CD4-positive, alpha-beta T cell treated with Interleukin-2 at 100 ng/mL for 4 hours (primary cell): ENCODE results near the gene TMUB1.
A peak's percentile ranks its signal among the peaks of the same experiment; 100 is the strongest.

Source experiments
- DNase-seq: peaks from one replicate; pipeline ENCODE4 v3.0.0-alpha.2; 2020; ENCODE audit warnings: low spot score

TMUB1 gene

DNA sequence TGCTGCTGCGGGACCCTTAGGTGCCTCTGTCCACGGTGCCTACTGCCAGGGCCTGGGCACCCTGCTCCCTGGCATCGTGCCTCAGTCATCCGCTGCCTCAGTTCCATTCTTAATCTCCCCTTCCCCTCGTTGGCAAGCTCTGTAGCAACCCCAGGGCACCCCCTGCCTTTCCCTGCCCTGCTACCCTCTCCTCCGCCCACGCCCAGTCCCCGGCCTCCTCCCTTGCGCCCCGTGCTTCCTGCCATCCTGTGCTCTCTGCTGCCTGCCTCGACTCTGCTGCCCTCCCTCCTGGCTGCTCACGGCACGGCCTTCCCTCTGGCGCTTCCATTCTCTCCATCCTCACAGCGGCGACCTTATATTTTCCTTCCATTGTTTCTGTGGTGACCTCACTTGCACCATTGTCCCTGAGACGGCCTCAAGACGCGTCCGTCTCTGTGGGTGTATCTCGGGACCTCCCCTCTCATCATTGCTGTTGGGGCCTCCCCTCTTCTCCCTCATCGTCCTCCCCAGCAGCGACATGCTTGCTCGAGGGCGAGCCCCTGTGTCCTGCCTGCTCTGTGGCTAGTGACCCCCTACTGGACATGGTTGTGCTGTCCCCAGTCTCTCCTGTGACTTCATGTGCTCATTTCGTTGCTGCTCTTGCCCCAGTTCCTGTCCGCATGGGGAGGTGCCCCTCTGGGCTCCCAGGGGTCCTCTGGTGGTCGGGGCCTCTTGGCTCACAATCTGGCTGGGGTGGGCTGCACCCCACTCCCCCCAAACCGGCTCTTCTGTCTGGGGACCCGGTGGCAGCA, 38.3 kb upstream of the TMUB1 start:
- no peak for DNase-seq

DNA sequence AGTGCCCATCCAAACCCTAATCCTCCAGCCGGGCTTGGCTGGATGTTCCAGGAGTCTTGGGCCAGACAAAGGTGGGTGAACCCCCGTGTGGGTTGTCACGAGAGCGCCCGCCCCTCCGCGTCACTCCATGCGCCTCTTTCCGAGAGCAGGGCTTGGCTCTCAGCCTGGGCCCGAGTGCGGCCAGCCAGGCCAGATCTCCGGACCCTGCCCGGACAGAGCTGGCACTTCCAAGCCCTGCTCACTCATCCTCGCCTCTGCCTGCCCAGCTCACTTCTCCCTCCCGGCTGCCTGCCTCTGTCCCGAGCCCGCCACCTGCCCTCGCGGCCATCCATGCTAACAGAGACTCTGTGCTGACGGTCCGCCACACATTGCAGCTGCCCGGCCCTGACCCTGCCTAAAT, 37.6 kb upstream of the TMUB1 start:
- no peak for DNase-seq

GRCh38 chr7:151119902-151120301, 36.6 kb upstream of the TMUB1 start:
- no peak for DNase-seq

GRCh38 chr7:151119055-151119415, 35.7 kb upstream of the TMUB1 start:
- DNase-seq = no peak

- DNase-seq = no peak
Measured at GRCh38 chr7:151118108-151119054, 35.1 kb upstream of the TMUB1 start.

DNA sequence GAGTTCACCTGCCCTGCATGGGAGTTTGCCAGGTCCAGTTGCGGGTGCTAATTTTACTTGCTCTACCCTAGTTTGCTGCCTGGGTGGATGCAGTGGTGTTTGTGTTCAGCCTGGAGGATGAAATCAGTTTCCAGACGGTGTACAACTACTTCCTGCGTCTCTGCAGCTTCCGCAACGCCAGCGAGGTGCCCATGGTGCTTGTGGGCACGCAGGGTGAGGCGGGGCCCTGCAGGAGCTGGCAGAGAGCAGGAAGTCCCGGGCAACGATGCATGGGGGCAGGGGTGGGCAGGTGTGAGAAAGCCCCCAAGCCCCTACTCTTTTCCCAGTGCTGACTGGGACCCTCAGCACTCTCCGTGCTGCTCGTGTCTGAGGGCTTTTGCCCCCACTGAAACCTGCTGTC, 34.3 kb upstream of the TMUB1 start:
- DNase-seq = peak; percentile 58

DNA sequence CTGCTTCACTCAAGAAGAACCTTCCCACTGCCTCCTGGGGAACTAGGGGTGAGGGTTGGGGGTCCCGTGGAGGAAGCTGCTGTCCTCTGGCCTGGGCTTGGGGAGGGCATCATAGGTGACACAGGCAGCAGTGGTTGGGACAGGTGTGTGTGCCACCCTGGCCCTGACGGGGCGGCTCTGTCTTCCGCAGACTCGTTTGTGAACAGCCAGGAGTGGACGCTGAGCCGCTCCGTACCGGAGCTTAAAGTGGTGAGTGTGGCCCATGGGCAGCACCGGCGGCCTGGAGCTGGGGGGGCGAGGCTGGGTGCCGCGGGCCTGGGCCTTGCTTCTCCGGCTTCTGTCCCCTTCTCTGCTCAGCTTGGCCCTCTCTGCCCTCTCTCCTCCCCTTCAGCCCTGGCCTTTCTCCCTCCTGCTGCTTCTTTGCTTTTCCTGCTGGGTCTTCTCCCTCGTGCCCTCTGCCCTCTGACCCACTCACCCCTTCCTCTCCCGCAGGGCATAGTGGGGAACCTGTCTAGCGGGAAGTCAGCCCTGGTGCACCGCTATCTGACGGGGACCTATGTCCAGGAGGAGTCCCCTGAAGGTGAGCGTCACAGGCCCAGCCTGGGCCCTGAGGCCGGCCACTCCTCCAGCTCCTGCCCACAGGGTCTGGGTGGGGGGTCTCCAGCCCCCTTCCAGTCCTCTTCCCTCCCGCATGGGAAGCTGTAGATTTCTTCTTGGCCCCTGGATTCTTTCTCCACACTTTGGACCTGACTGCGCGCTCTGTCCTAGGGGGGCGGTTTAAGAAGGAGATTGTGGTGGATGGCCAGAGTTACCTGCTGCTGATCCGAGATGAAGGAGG, 33.5 kb upstream of the TMUB1 start:
- DNase-seq = no peak

- no peak for DNase-seq
Measured at GRCh38 chr7:151115836-151116418, 32.6 kb upstream of the TMUB1 start.

- peak; percentile 10 for DNase-seq
Measured at GRCh38 chr7:151115121-151115835, 32.0 kb upstream of the TMUB1 start.

- no peak for DNase-seq
Measured at GRCh38 chr7:151114151-151115090, 31.1 kb upstream of the TMUB1 start.

- DNase-seq = no peak
Measured at GRCh38 chr7:151113344-151114150, 30.3 kb upstream of the TMUB1 start.

DNA sequence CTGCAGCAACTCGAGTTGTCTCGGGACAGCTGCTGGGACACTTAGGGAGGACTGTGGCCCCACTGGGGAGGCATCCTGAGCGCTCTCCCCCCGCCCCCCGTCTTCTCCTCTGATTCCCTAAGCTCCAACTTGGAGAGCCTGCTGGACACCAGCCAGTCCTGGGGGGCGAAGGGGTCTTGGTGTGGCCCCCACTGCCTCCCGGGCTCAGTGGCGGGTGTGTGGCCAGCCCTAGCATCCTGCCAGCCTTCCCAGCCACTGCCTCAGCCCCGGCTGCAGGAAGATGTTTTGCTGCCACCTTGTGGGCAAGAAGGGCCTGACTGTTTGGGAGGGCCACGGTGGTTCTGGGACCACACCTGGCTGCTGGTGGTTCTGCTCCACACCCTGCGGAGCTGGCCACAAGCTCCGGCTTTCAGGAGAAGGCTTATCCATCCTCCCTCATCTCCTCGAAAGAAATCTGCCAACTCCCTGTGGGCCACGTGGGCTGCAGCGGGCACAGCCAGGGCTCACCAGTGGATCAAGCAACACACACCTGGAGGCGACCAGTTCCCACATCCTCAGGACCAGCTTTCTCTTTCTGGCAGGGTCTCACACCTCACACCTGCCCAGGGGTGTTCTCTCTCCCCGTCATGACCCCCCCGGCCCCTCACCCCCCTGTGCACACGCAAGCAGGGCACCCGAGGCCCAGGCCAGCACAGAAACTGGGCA, 27.8 kb upstream of the TMUB1 start:
- DNase-seq = peak; percentile 77

GRCh38 chr7:151110236-151110940, 27.1 kb upstream of the TMUB1 start:
- DNase-seq = no peak

GRCh38 chr7:151109094-151110048, 26.1 kb upstream of the TMUB1 start:
- no peak for DNase-seq

GRCh38 chr7:151107882-151108281, 24.6 kb upstream of the TMUB1 start:
- no peak for DNase-seq

- DNase-seq = no peak
Measured at GRCh38 chr7:151104411-151105235, 21.3 kb upstream of the TMUB1 start.
